ENCODE results near the gene PSD2.

PSD2 gene

GRCh38 chr5:139768807-139769465, 26.7 kb upstream of the PSD2 start:
- Histone ChIP-seq H3K27me3 (ENCODE audit: control insufficient read depth, insufficient read depth, low read length) (peaks cover 8% of the 10 kb centered on the region), H3K4me1 (ENCODE audit: control insufficient read depth, insufficient read depth, low read length) (no peaks in the 10 kb centered on the region), H3K4me3 (ENCODE audit: low read length) (no peak overlapping the region), H3K9ac (ENCODE audit: low read length) (no peak overlapping the region), H3K27ac (ENCODE audit: low read depth, low read length) (no peak overlapping the region), H3K36me3 (ENCODE audit: control insufficient read depth, insufficient read depth, low read length) (no peaks in the 10 kb centered on the region)

- H3K4me3 ChIP-seq (ENCODE audit: low read length), result no peak overlapping the region
- H3K36me3 ChIP-seq (ENCODE audit: control insufficient read depth, insufficient read depth, low read length), result no peaks in the 10 kb centered on the region
- H3K27ac ChIP-seq (ENCODE audit: low read depth, low read length), result no peak overlapping the region
- H3K9ac ChIP-seq (ENCODE audit: low read length), result no peak overlapping the region
- H3K27me3 ChIP-seq (ENCODE audit: control insufficient read depth, insufficient read depth, low read length), result peaks cover 5% of the 10 kb centered on the region
- H3K4me1 ChIP-seq (ENCODE audit: control insufficient read depth, insufficient read depth, low read length), result no peaks in the 10 kb centered on the region
Observed at GRCh38 chr5:139769477-139769876, 26.1 kb upstream of the PSD2 start.

- no peaks in the 10 kb centered on the region for H3K27me3 ChIP-seq (ENCODE audit: control insufficient read depth, insufficient read depth, low read length)
- H3K36me3 ChIP-seq (ENCODE audit: control insufficient read depth, insufficient read depth, low read length), result no peaks in the 10 kb centered on the region
- no peaks in the 10 kb centered on the region for H3K4me1 ChIP-seq (ENCODE audit: control insufficient read depth, insufficient read depth, low read length)
- H3K9ac ChIP-seq (ENCODE audit: low read length), result no peak overlapping the region
- H3K27ac ChIP-seq (ENCODE audit: low read depth, low read length), result no peak overlapping the region
- H3K4me3 ChIP-seq (ENCODE audit: low read length), result no peak overlapping the region
Observed at GRCh38 chr5:139770722-139771121, 24.9 kb upstream of the PSD2 start.

- Histone ChIP-seq H3K27ac (ENCODE audit: low read depth, low read length) (no peak overlapping the region), H3K36me3 (ENCODE audit: control insufficient read depth, insufficient read depth, low read length) (no peaks in the 10 kb centered on the region), H3K27me3 (ENCODE audit: control insufficient read depth, insufficient read depth, low read length) (no peaks in the 10 kb centered on the region), H3K4me3 (ENCODE audit: low read length) (no peak overlapping the region), H3K9ac (ENCODE audit: low read length) (no peak overlapping the region), H3K4me1 (ENCODE audit: control insufficient read depth, insufficient read depth, low read length) (no peaks in the 10 kb centered on the region)
Observed at GRCh38 chr5:139772089-139772791, 23.4 kb upstream of the PSD2 start.

GRCh38 chr5:139772927-139773690, 22.5 kb upstream of the PSD2 start:
- no peak overlapping the region for H3K9ac ChIP-seq (ENCODE audit: low read length)
- no peak overlapping the region for H3K4me3 ChIP-seq (ENCODE audit: low read length)
- H3K27ac ChIP-seq (ENCODE audit: low read depth, low read length), result no peak overlapping the region
- H3K27me3 ChIP-seq (ENCODE audit: control insufficient read depth, insufficient read depth, low read length), result no peaks in the 10 kb centered on the region
- no peaks in the 10 kb centered on the region for H3K36me3 ChIP-seq (ENCODE audit: control insufficient read depth, insufficient read depth, low read length)
- no peaks in the 10 kb centered on the region for H3K4me1 ChIP-seq (ENCODE audit: control insufficient read depth, insufficient read depth, low read length)

GRCh38 chr5:139774980-139775661, 20.5 kb upstream of the PSD2 start:
- H3K4me1 ChIP-seq (ENCODE audit: control insufficient read depth, insufficient read depth, low read length), result no peaks in the 10 kb centered on the region
- no peaks in the 10 kb centered on the region for H3K36me3 ChIP-seq (ENCODE audit: control insufficient read depth, insufficient read depth, low read length)
- H3K4me3 ChIP-seq (ENCODE audit: low read length), result no peak overlapping the region
- no peaks in the 10 kb centered on the region for H3K27me3 ChIP-seq (ENCODE audit: control insufficient read depth, insufficient read depth, low read length)
- H3K27ac ChIP-seq (ENCODE audit: low read depth, low read length), result no peak overlapping the region
- no peak overlapping the region for H3K9ac ChIP-seq (ENCODE audit: low read length)

- no peak overlapping the region for H3K9ac ChIP-seq (ENCODE audit: low read length)
Observed at GRCh38 chr5:139775872-139776271, 19.7 kb upstream of the PSD2 start.

GRCh38 chr5:139776861-139777260, 18.7 kb upstream of the PSD2 start:
- no peaks in the 10 kb centered on the region for H3K36me3 ChIP-seq (ENCODE audit: control insufficient read depth, insufficient read depth, low read length)
- no peak overlapping the region for H3K9ac ChIP-seq (ENCODE audit: low read length)

More at GRCh38 chr5:139775872-139776271, 19.7 kb upstream of the PSD2 start:
- H3K27ac ChIP-seq (ENCODE audit: low read depth, low read length), result no peak overlapping the region
- no peaks in the 10 kb centered on the region for H3K4me1 ChIP-seq (ENCODE audit: control insufficient read depth, insufficient read depth, low read length)
- H3K27me3 ChIP-seq (ENCODE audit: control insufficient read depth, insufficient read depth, low read length), result no peaks in the 10 kb centered on the region
- H3K36me3 ChIP-seq (ENCODE audit: control insufficient read depth, insufficient read depth, low read length), result no peaks in the 10 kb centered on the region
- no peak overlapping the region for H3K4me3 ChIP-seq (ENCODE audit: low read length)

GRCh38 chr5:139783436-139783965, 12.1 kb upstream of the PSD2 start:
- H3K36me3 ChIP-seq (ENCODE audit: control insufficient read depth, insufficient read depth, low read length), result no peaks in the 10 kb centered on the region
- H3K4me1 ChIP-seq (ENCODE audit: control insufficient read depth, insufficient read depth, low read length), result no peaks in the 10 kb centered on the region
- peaks cover 4% of the 10 kb centered on the region for H3K27me3 ChIP-seq (ENCODE audit: control insufficient read depth, insufficient read depth, low read length)
- H3K9ac ChIP-seq (ENCODE audit: low read length), result no peak overlapping the region
- no peak overlapping the region for H3K4me3 ChIP-seq (ENCODE audit: low read length)
- no peak overlapping the region for H3K27ac ChIP-seq (ENCODE audit: low read depth, low read length)

More at GRCh38 chr5:139776861-139777260, 18.7 kb upstream of the PSD2 start:
- H3K27ac ChIP-seq (ENCODE audit: low read depth, low read length), result no peak overlapping the region
- H3K4me1 ChIP-seq (ENCODE audit: control insufficient read depth, insufficient read depth, low read length), result no peaks in the 10 kb centered on the region
- no peaks in the 10 kb centered on the region for H3K27me3 ChIP-seq (ENCODE audit: control insufficient read depth, insufficient read depth, low read length)
- no peak overlapping the region for H3K4me3 ChIP-seq (ENCODE audit: low read length)

GRCh38 chr5:139784488-139784887, 11.1 kb upstream of the PSD2 start:
- Histone ChIP-seq H3K9ac (ENCODE audit: low read length) (no peak overlapping the region), H3K27me3 (ENCODE audit: control insufficient read depth, insufficient read depth, low read length) (peaks cover 4% of the 10 kb centered on the region), H3K4me3 (ENCODE audit: low read length) (no peak overlapping the region), H3K4me1 (ENCODE audit: control insufficient read depth, insufficient read depth, low read length) (no peaks in the 10 kb centered on the region), H3K36me3 (ENCODE audit: control insufficient read depth, insufficient read depth, low read length) (no peaks in the 10 kb centered on the region), H3K27ac (ENCODE audit: low read depth, low read length) (no peak overlapping the region)

GRCh38 chr5:139787257-139787567, 8.4 kb upstream of the PSD2 start:
- no peak overlapping the region for H3K4me3 ChIP-seq (ENCODE audit: low read length)

More at GRCh38 chr5:139787257-139787567, 8.4 kb upstream of the PSD2 start:
- peaks cover 4% of the 10 kb centered on the region for H3K27me3 ChIP-seq (ENCODE audit: control insufficient read depth, insufficient read depth, low read length)
- no peaks in the 10 kb centered on the region for H3K4me1 ChIP-seq (ENCODE audit: control insufficient read depth, insufficient read depth, low read length)
- no peak overlapping the region for H3K27ac ChIP-seq (ENCODE audit: low read depth, low read length)
- no peaks in the 10 kb centered on the region for H3K36me3 ChIP-seq (ENCODE audit: control insufficient read depth, insufficient read depth, low read length)
- no peak overlapping the region for H3K9ac ChIP-seq (ENCODE audit: low read length)

All from rectal smooth muscle tissue (tissue), 1 donor.